HFFc6 (cell line): Measurements from ENCODE around the gene NAA30. TPM values are rescaled to one million over a fixed set of nuclear protein-coding genes. Genes with fewer than 3 reads are reported as not detected.

Source experiments
- DNase-seq: peaks from one replicate; pipeline ENCODE4 v3.0.0-alpha.2; 2018
- H3K27ac Mint-ChIP-seq: 2 replicates; pipeline ENCODE4 v1.8.0; 2020; ENCODE audit warnings: mild to moderate bottlenecking, mixed read lengths
- H3K27me3 Mint-ChIP-seq: 2 replicates; pipeline ENCODE4 v1.8.0; 2021; ENCODE audit warnings: mild to moderate bottlenecking, moderate library complexity, mixed read lengths; ENCODE audit not compliant: insufficient read depth
- H3K36me3 Mint-ChIP-seq: 2 replicates; pipeline ENCODE4 v1.8.0; 2021; ENCODE audit warnings: low read depth, mixed read lengths
- H3K4me1 Mint-ChIP-seq: 2 replicates; pipeline ENCODE4 v1.8.0; 2020; ENCODE audit warnings: low read depth, mixed read lengths
- H3K4me3 Mint-ChIP-seq: 2 replicates; pipeline ENCODE4 v1.8.0; 2020; ENCODE audit warnings: mild to moderate bottlenecking, moderate library complexity, mixed read lengths
- H3K9me3 Mint-ChIP-seq: 2 replicates; pipeline ENCODE4 v1.8.0; 2020; ENCODE audit warnings: mild to moderate bottlenecking, mixed read lengths
- total RNA-seq, 6 experiments: library from RNA; stranded (reverse); fragmentation: NEBNext Ultra II Directional; extraction: Animal tissue kit (Norgen Biotek cat#: 25700); gene quantifications; 2 replicates in 1 of 6; 3 replicates in 5 of 6; pipeline ENCODE4 v1.2.3, GENCODE V29; 2021
- TF ChIP-seq, protein P1 (sequence below): fragments of 200-600 bp; sonication (generic); IDR thresholded peaks from 2 replicates; pipeline ENCODE4 v1.5.0; 2021; ENCODE audit warnings: antibody characterized with exemption, mild to moderate bottlenecking

The NAA30 gene
- total RNA-seq, 6 experiments from 2014 or later, result 20.0 to 22.7 (median 20.7) TPM

DNA sequence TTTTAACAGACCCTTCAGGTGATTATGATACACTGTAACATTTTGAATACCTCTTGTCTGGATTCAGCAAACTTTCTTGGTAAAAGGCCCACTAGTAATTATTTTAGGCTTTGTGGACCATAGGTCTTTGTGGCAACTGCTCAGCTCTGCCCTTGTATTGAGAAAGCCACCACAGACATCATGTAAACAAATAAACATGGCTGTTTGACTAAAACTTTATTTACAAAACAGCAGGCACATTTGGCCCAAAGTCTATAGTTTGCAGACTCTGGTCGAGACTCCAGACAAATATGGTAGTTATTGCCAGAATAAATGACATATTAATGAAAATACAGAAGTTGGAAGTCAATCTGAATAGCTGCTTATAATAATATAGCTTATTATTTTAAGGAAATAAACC is 18.2 kb downstream of the NAA30 start:
- no peak for DNase-seq
- TF ChIP-seq, protein P1, sequence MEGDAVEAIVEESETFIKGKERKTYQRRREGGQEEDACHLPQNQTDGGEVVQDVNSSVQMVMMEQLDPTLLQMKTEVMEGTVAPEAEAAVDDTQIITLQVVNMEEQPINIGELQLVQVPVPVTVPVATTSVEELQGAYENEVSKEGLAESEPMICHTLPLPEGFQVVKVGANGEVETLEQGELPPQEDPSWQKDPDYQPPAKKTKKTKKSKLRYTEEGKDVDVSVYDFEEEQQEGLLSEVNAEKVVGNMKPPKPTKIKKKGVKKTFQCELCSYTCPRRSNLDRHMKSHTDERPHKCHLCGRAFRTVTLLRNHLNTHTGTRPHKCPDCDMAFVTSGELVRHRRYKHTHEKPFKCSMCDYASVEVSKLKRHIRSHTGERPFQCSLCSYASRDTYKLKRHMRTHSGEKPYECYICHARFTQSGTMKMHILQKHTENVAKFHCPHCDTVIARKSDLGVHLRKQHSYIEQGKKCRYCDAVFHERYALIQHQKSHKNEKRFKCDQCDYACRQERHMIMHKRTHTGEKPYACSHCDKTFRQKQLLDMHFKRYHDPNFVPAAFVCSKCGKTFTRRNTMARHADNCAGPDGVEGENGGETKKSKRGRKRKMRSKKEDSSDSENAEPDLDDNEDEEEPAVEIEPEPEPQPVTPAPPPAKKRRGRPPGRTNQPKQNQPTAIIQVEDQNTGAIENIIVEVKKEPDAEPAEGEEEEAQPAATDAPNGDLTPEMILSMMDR, result no peak
- H3K27me3 Mint-ChIP-seq, result no peaks in the 10 kb centered on the region
- H3K4me1 Mint-ChIP-seq, result peaks cover 6% of the 10 kb centered on the region
- peaks cover 11% of the 10 kb centered on the region; the same call in 1 of the 2 replicates for H3K36me3 Mint-ChIP-seq
- H3K4me3 Mint-ChIP-seq, result no peak overlapping the region
- no peaks in the 10 kb centered on the region for H3K9me3 Mint-ChIP-seq
- H3K27ac Mint-ChIP-seq, result no peak overlapping the region

DNA sequence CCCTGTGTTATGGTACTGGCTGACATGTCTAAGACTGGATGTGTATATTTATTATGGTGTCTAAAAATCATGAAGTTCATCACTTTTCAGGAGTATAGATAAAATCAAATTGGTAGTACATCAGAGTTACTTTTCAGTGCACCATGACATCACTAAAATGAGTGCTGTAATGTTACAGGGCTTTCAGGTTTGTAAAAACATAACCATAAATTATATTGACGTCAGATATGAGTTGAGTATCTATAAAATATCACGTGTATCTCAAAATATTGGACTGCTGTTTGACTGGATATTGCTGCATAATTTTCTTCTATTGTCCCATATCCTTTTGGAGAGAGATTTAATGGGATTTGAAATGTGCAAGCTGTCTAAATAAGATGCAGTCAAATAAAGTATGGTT is 22.0 kb downstream of the NAA30 start:
- Mint-ChIP-seq H3K9me3 (no peaks in the 10 kb centered on the region), H3K4me1 (no peaks in the 10 kb centered on the region), H3K27ac (no peak overlapping the region), H3K36me3 (peaks cover 6% of the 10 kb centered on the region; the same call in 1 of the 2 replicates), H3K4me3 (no peak overlapping the region), H3K27me3 (no peaks in the 10 kb centered on the region)
- TF ChIP-seq, protein P1, result no peak
- DNase-seq, result no peak

DNA sequence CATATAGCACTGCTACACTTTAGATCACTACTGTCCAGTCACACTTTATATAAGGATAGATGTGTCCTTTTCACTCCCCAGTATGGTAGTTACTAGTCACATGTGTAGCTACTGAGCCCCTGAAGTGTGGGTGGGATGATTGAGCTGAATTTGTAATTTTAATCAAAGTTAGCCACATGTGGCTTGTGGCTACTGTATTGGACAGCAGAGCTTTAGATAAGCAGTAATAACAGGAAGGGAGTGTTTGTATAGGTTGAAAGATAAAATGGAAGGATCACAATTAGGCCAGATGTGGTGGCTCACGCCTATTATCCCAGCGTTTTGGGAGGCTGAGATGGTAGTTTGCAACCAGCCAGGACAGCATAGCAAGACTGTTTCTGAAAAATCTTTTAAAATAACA is 23.5 kb downstream of the NAA30 start:
- H3K36me3 Mint-ChIP-seq, result no peaks in the 10 kb centered on the region
- no peaks in the 10 kb centered on the region for H3K9me3 Mint-ChIP-seq
- no peak for DNase-seq
- no peak overlapping the region for H3K4me3 Mint-ChIP-seq
- H3K27ac Mint-ChIP-seq, result no peak overlapping the region
- TF ChIP-seq, protein P1, result no peak
- no peaks in the 10 kb centered on the region for H3K4me1 Mint-ChIP-seq
- H3K27me3 Mint-ChIP-seq, result no peaks in the 10 kb centered on the region

GRCh38 chr14:57417228-57417627 is 26.8 kb downstream of the NAA30 start:
- TF ChIP-seq, protein P1, result no peak
- Mint-ChIP-seq H3K4me3 (no peak overlapping the region), H3K27me3 (peaks cover under 1% of the 10 kb centered on the region; the same call in 1 of the 2 replicates), H3K9me3 (no peaks in the 10 kb centered on the region), H3K4me1 (no peaks in the 10 kb centered on the region; the same call in 1 of the 2 replicates), H3K36me3 (no peaks in the 10 kb centered on the region), H3K27ac (no peak overlapping the region)
- no peak for DNase-seq

GRCh38 chr14:57418999-57419398 is 28.6 kb downstream of the NAA30 start:
- DNase-seq, result no peak
- H3K4me1 Mint-ChIP-seq, result no peaks in the 10 kb centered on the region; the same call in 1 of the 2 replicates
- H3K9me3 Mint-ChIP-seq, result no peaks in the 10 kb centered on the region
- peaks cover 5% of the 10 kb centered on the region; the same call in 1 of the 2 replicates for H3K27me3 Mint-ChIP-seq
- TF ChIP-seq, protein P1, result no peak
- H3K36me3 Mint-ChIP-seq, result no peaks in the 10 kb centered on the region
- H3K27ac Mint-ChIP-seq, result no peak overlapping the region
- no peak overlapping the region for H3K4me3 Mint-ChIP-seq

DNA sequence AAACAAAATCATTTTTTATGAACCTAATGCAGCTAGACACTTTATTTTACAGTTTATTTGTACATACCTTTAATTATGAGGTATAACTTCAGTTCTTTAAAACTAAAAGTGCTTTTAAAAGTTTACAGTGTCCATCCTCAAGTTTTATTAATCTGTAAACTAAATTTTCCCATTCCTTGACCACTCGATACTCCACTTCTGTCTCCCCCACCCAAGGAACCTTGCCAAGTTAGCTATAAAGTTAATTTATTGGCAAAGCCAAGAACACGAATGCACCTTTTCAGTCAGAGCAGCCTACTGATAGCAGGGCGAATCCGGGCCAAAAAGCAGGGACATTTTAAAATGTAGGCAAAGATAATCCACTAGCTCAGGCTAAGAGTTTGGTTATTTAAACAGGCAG is 29.6 kb downstream of the NAA30 start:
- Mint-ChIP-seq H3K27ac (no peak overlapping the region), H3K9me3 (no peaks in the 10 kb centered on the region), H3K4me3 (no peak overlapping the region), H3K36me3 (no peaks in the 10 kb centered on the region), H3K4me1 (no peaks in the 10 kb centered on the region; the same call in 1 of the 2 replicates), H3K27me3 (peaks cover 5% of the 10 kb centered on the region; the same call in 1 of the 2 replicates)
- DNase-seq, result no peak
- TF ChIP-seq, protein P1, result no peak
